K562 (cell line): Measurements from ENCODE around the gene VGF. TPM values are rescaled to one million over a fixed set of nuclear protein-coding genes. Genes with fewer than 3 reads are reported as not detected.

Experiments
- ATAC-seq: fragments of 200-7000 bp; cut with Tn5 transposase; 3 replicates; pipeline ENCODE4 v1.9.1; 2020; ENCODE audit warnings: moderate library complexity
- BruUV-seq: library from RNA; stranded (reverse); fragments of 400-500 nt; replicated peaks from 2 replicates; lab custom pipeline; 2021; lab: Mats Ljungman, UMichigan
- CTCF ChIA-PET: fragments of 300-600 bp; formaldehyde crosslinking; extraction: SDS; loops from one replicate; lab custom pipeline; 2021; ENCODE audit warnings: low intra/inter-chr PET ratio; lab: Yijun Ruan, JAX
- POLR2A ChIA-PET: fragments of 300-600, 350-650 bp; sonication (Branson Sonifier 250); formaldehyde crosslinking; extraction: SDS; loops from one replicate; lab custom pipeline; 2021; ENCODE audit warnings: antibody characterized with exemption, inconsistent platforms; lab: Yijun Ruan, JAX
- DNase-seq, 4 experiments: peaks; one replicate each; pipeline versions ENCODE4 v3.0.0 to v3.0.0-alpha.2; 2011 to 2018; ENCODE audit warnings: low spot score in 3 of 4, mixed read lengths in 3 of 4; ENCODE audit errors: extremely low read depth in 1 of 4
- FAIRE-seq: peaks from 2 replicates; lab custom pipeline; 2011; peaks lifted over from hg19 to GRCh38; lab: Jason Lieb, UNC
- H2AFZ ChIP-seq: 2 replicates; pipeline ENCODE4 v1.6.0; 2011; ENCODE audit warnings: low read depth, low read length, control low read depth, inconsistent platforms
- H3K27ac ChIP-seq: fragments of 200-600 bp; 3 replicates; pipeline ENCODE4 v1.8.0; 2011; ENCODE audit warnings: low read depth, mild to moderate bottlenecking, control low read depth, inconsistent platforms, low read length, moderate library complexity, mixed read lengths; ENCODE audit errors: extremely low read depth
- H3K27me3 ChIP-seq, 2 experiments: fragments of 300-600 bp in 1 of 2; 2 replicates in 1 of 2; 3 replicates in 1 of 2; pipeline versions ENCODE4 v1.6.0 to v1.8.0; 2011; ENCODE audit warnings: inconsistent platforms in 2 of 2, low read length in 2 of 2, mild to moderate bottlenecking in 1 of 2, mixed read lengths in 1 of 2, moderate library complexity in 1 of 2; ENCODE audit not compliant: control insufficient read depth in 2 of 2, insufficient read depth in 2 of 2
- H3K36me3 ChIP-seq: fragments of 300-600 bp; 3 replicates; pipeline ENCODE4 v1.8.0; 2011; ENCODE audit warnings: mild to moderate bottlenecking, low read length, inconsistent platforms; ENCODE audit not compliant: control insufficient read depth, insufficient read depth
- H3K4me1 ChIP-seq, 2 experiments: fragments of 200-600 bp in 1 of 2; replicated peaks in 1 of 2; 2 replicates in 1 of 2; 3 replicates in 1 of 2; pipeline versions ENCODE4 v1.5.1 to v1.8.0; 2011; ENCODE audit warnings: inconsistent platforms in 2 of 2, low read length in 2 of 2, mild to moderate bottlenecking in 1 of 2, mixed read lengths in 1 of 2, moderate library complexity in 1 of 2; ENCODE audit not compliant: control insufficient read depth in 2 of 2, insufficient read depth in 2 of 2
- H3K4me2 ChIP-seq: 2 replicates; pipeline ENCODE4 v1.6.1; 2011; ENCODE audit warnings: low read length, control low read depth, inconsistent platforms, mixed read lengths; ENCODE audit not compliant: insufficient read depth
- H3K4me3 ChIP-seq: fragments of 200-600 bp; sonication (generic), shearing (Covaris generic); 2 replicates; pipeline ENCODE4 v1.5.1; 2016; ENCODE audit warnings: control low read depth, inconsistent platforms
- H3K79me2 ChIP-seq: fragments of 200-600 bp; 3 replicates; pipeline ENCODE4 v1.8.0; 2011; ENCODE audit warnings: low read length, inconsistent platforms; ENCODE audit not compliant: control insufficient read depth, insufficient read depth
- H3K9ac ChIP-seq, 2 experiments: 2 replicates each; pipeline versions ENCODE4 v1.6.0 to v1.6.1; 2011; ENCODE audit warnings: low read depth in 2 of 2, low read length in 2 of 2, control low read depth in 1 of 2, inconsistent platforms in 1 of 2, mild to moderate bottlenecking in 1 of 2, mixed read lengths in 1 of 2; ENCODE audit not compliant: insufficient read depth in 1 of 2
- H3K9me1 ChIP-seq: one replicate; pipeline ENCODE4 v1.6.0; 2011; ENCODE audit warnings: inconsistent platforms, mild to moderate bottlenecking, low read length, moderate library complexity; ENCODE audit not compliant: control insufficient read depth, insufficient read depth
- H3K9me3 ChIP-seq: replicated peaks from 2 replicates; pipeline ENCODE4 v1.5.1; 2011; ENCODE audit warnings: low read depth, low read length, inconsistent platforms; ENCODE audit not compliant: control insufficient read depth, insufficient read depth
- H4K20me1 ChIP-seq: replicated peaks from 2 replicates; pipeline ENCODE4 v1.6.1; 2011; ENCODE audit warnings: low read length, inconsistent platforms, mixed read lengths; ENCODE audit not compliant: control insufficient read depth, insufficient read depth
- MCM3 ChIP-seq: fragments of 450-650 bp; IDR thresholded peaks from 2 replicates; pipeline ENCODE4 v1.6.1; 2016
- MCM7 ChIP-seq, 2 experiments: fragments of 450-650 bp; IDR thresholded peaks; 2 replicates each; pipeline ENCODE4 v1.6.1; 2016 to 2018
- NCOA2 ChIP-seq, 2 experiments: fragments of 450-650 bp; IDR thresholded peaks; 2 replicates each; pipeline ENCODE4 v1.6.1; 2018; ENCODE audit warnings: mild to moderate bottlenecking in 2 of 2, moderate library complexity in 1 of 2; ENCODE audit not compliant: partially characterized antibody in 2 of 2
- VEZF1 ChIP-seq: fragments of 200-800 bp; sonication (Bioruptor generic); IDR thresholded peaks from 2 replicates; pipeline ENCODE4 v1.6.1; 2017; ENCODE audit warnings: missing genetic modification characterization, missing compliant biosample characterization
- ZNF140 ChIP-seq: fragments of 250-450 bp; sonication (Bioruptor Pico); IDR thresholded peaks from 2 replicates; pipeline ENCODE4 v1.8.0; 2021; ENCODE audit warnings: moderate library complexity, mild to moderate bottlenecking, inconsistent platforms
- WGBS: fragments of 100-300 bp; shearing (Covaris generic); methylation state at CpG from one replicate; pipeline ENCODE4 v1.1.6; 2016; ENCODE audit warnings: low coverage, mixed read lengths; ENCODE audit not compliant: insufficient coverage; ENCODE audit errors: missing lambda C conversion rate; 5-methylcytosine and 5-hydroxymethylcytosine counted together
- in situ Hi-C: fragments of 300-500 bp; cut with MboI; formaldehyde crosslinking; loops from 4 replicates; pipeline ENCODE4 v1.15.0; 2018; ENCODE audit warnings: inconsistent platforms, mixed read lengths
- intact Hi-C: fragments of 100-400 bp; cut with micrococcal nuclease; formaldehyde crosslinking; loops from 2 replicates; pipeline ENCODE4 v1.14.2; 2022
- polyA plus RNA-seq, 8 experiments: library from polyadenylated mRNA; depleted of rRNA in 4 of 8; stranded (reverse) in 5 of 8; unstranded in 3 of 8; fragments of >200 nt; fragmentation: Nextera tagmentation in 2 of 8; fragmentation: Illumina TruSeq in 1 of 8; extraction: Ambion mirVana in 2 of 8; extraction: Trizol in 1 of 8; gene quantifications; 2 replicates each; pipeline versions ENCODE4 v1.2.1 to v1.2.3, GENCODE V29; 2011 to 2014; ENCODE audit warnings: inconsistent platforms in 1 of 8, missing spikeins in 1 of 8
- total RNA-seq, 7 experiments: library from RNA; depleted of rRNA in 6 of 7; stranded (reverse); fragments of >200 nt in 6 of 7; fragmentation: Illumina TruSeq in 2 of 7; extraction: Trizol in 2 of 7; gene quantifications; 2 replicates each; pipeline versions ENCODE4 v1.2.1 to v1.2.3, GENCODE V29; 2011 to 2021; ENCODE audit warnings: low replicate concordance in 1 of 7

Gene VGF
- total and polyA plus RNA-seq, 9 of the 15 experiments (the other 6 are each of a cell fraction or from before 2014, with no cell fraction given), result 0.03 to 5.7 (median 0.34) TPM

DNA sequence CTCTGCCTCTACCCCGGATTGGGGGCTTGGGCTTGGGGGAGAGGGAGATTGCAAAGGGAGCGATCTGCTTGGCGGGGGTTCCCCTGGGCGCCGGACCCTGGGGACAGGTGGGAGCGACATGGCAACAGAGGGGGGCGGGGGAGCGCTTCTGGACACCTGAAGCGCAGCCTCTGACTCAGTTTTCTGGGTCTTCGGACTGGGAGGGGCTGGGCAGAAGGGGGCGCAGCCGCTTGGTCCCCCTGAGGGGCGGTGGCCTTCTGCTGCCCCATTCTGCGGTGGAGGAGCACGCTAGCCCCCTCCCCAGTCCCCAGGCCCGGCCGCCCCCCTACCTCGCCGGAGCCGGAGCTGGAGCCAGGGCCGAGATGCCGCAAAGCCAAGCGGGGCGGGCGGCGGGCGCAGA is 14.3 kb upstream of the VGF start:
- in situ Hi-C loops (no loop called here), intact Hi-C loops (no loop called here)
- peak in 1 of 4 experiments; percentile 23 for DNase-seq
- Histone ChIP-seq H3K9me1 (no peaks in the 10 kb centered on the region), H3K4me2 (no peak overlapping the region), H3K4me1 (peaks cover 0 to 16% of the 10 kb centered on the region in 2 experiments; a peak in 3 of 5 replicates), H3K79me2 (no peaks in the 10 kb centered on the region), H3K36me3 (no peaks in the 10 kb centered on the region), H3K9ac (no peak overlapping the region), H3K27me3 (peaks cover 22 to 24% of the 10 kb centered on the region in 2 experiments; a peak in 4 of 5 replicates), H3K4me3 (no peak overlapping the region), H3K9me3 (no peaks in the 10 kb centered on the region), H4K20me1 (no peaks in the 10 kb centered on the region), H3K27ac (no peak overlapping the region), H2AFZ (no peak overlapping the region)
- no TSS peak for BruUV-seq
- no peak for FAIRE-seq
- peak; percentile 11; the same call in 1 of the 2 replicates for TF ChIP-seq VEZF1 (CRISPR knock-in tag)
- no peak for TF ChIP-seq ZNF140 (CRISPR knock-in tag)
- POLR2A ChIA-PET, result no interaction called here
- 7% methylated on average over 13 of the region's 27 CpGs for WGBS
- CTCF ChIA-PET, result no interaction called here
- ATAC-seq, result no peak

GRCh38 chr7:101179117-101179516 is 13.7 kb upstream of the VGF start:
- Histone ChIP-seq H3K9me3 (no peaks in the 10 kb centered on the region), H3K4me2 (no peak overlapping the region), H3K9me1 (no peaks in the 10 kb centered on the region), H3K79me2 (no peaks in the 10 kb centered on the region), H3K4me1 (peaks cover 3 to 21% of the 10 kb centered on the region in 2 experiments; a peak in 3 of 5 replicates), H3K27me3 (peaks cover 22 to 24% of the 10 kb centered on the region in 2 experiments; a peak in 4 of 5 replicates), H3K36me3 (no peaks in the 10 kb centered on the region), H3K4me3 (no peak overlapping the region), H4K20me1 (no peaks in the 10 kb centered on the region), H3K27ac (no peak overlapping the region), H2AFZ (no peak overlapping the region), H3K9ac (peak overlapping the region in 1 of 2 experiments; percentile 69; a peak in 2 of 4 replicates)
- ChIA-PET CTCF (no interaction called here), POLR2A (interaction anchor here (0.5 kb wide), 1 partner anchor 93 kb away, joined by 3 read pairs; no protein-coding TSS in a partner anchor)
- WGBS, result 2% methylated on average over 20 of the region's 20 CpGs
- peak in 2 of 4 experiments; percentile 29 to 34 for DNase-seq
- in situ Hi-C loops, result no loop called here
- no peak for FAIRE-seq
- TF ChIP-seq MCM3 (0 out of 2 replicates have a peak, but pooled peaks have one; percentile 60), NCOA2 (IDR thresholded peaks at IDR 0.05; ENCODE audit: partially characterized antibody in 2 of 2) (no peak), VEZF1 (CRISPR knock-in tag) (0 out of 2 replicates have a peak, but pooled peaks have one; percentile 4), MCM7 (IDR thresholded peaks at IDR 0.05) (0 out of 4 replicates have a peak, but pooled peaks of 1 of the 2 experiments have one; percentile 53)
- BruUV-seq, result no TSS peak
- no peak for ATAC-seq
- intact Hi-C loops, result no loop called here
